HTERT RPE-1 (cell line): ENCODE results near the gene DMRTB1.

Source experiments
- in situ Hi-C: fragments of 300-500 bp; cut with MboI; formaldehyde crosslinking; loops from 4 replicates; pipeline ENCODE4 v1.14.3; 2020; ENCODE audit warnings: low sequenced_read_pairs

The DMRTB1 gene

GRCh38 chr1:53484705-53485477 is 25.7 kb downstream of the DMRTB1 start:
- in situ Hi-C loops: no loop called here

- in situ Hi-C loops: no loop called here
Observed at GRCh38 chr1:53485478-53486394, 26.5 kb downstream of the DMRTB1 start.

GRCh38 chr1:53486395-53487026 is 27.3 kb downstream of the DMRTB1 start:
- in situ Hi-C loops: no loop called here

GRCh38 chr1:53490351-53490750 is 31.2 kb downstream of the DMRTB1 start:
- in situ Hi-C loops: no loop called here

- in situ Hi-C loops: no loop called here
Observed at GRCh38 chr1:53495633-53496345, 36.6 kb downstream of the DMRTB1 start.

- in situ Hi-C loops: no loop called here
Observed at GRCh38 chr1:53498555-53499131, 39.4 kb downstream of the DMRTB1 start.

GRCh38 chr1:53499257-53500203 is 40.3 kb downstream of the DMRTB1 start:
- in situ Hi-C loops: no loop called here

- in situ Hi-C loops: no loop called here
Observed at GRCh38 chr1:53500204-53501064, 41.2 kb downstream of the DMRTB1 start.

GRCh38 chr1:53501065-53502005 is 42.1 kb downstream of the DMRTB1 start:
- in situ Hi-C loops: no loop called here

- in situ Hi-C loops: no loop called here
Observed at GRCh38 chr1:53502641-53503432, 43.6 kb downstream of the DMRTB1 start.

- in situ Hi-C loops: no loop called here
Observed at GRCh38 chr1:53503433-53504217, 44.4 kb downstream of the DMRTB1 start.

- in situ Hi-C loops: no loop called here
Observed at GRCh38 chr1:53504901-53505300, 45.7 kb downstream of the DMRTB1 start.

- in situ Hi-C loops: no loop called here
Observed at GRCh38 chr1:53505401-53505800, 46.2 kb downstream of the DMRTB1 start.

GRCh38 chr1:53505891-53506290 is 46.7 kb downstream of the DMRTB1 start:
- in situ Hi-C loops: no loop called here

- in situ Hi-C loops: no loop called here
Observed at GRCh38 chr1:53506355-53507050, 47.3 kb downstream of the DMRTB1 start.
